OCI-M1 (cell line): Measurements from ENCODE around the gene CGB7.
"Not testable (repeated sequence)": the region's sequence is repeated elsewhere in the genome, so short reads cannot be mapped to it uniquely, and the experiment has no call there.

Source experiments
- DNase-seq: peaks from one replicate; lab custom pipeline; 2025; lab: John Stamatoyannopoulos, UW

The CGB7 gene

DNA sequence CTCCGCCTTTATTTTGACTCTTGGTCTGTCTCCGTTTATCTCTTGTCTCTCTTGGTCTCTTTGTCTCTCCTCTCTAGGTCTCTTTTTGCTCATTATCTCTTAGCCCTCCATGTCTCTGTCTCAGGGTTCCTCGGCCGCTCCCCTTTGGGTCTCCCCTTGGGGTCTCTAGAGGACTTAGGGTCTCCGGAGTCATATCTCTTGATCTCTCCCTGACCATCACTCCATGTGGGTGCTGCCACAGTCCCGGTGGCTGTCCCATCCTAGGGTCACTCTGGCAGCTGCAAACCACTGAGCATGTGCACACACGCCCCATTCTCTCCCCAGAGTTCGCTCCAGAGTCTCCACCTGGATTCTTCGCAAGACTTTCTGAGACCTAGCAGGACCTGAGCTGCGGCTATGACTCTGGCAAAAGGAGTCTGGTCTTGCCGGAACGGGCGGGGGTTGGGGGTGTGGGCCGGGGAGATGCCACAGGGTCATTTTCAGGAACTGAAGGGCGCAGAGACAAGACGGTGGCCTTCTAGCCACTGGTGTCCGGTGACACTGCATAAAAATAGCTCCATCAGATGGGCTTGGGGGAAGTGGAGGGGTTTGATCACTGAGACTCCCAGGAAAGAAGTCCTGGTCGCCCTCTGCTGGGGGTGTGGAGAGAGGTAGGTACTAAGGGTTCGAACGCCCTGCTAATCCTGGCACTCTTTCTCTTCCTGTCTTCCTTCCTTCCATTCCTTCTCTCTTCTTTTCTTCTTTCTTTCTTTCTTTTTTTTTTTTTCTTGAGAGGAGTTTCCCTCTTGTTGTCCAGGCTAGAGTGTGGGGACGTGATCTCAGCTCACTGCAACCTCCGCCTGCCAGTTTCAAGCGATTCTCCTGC lies 16.2 kb upstream of the CGB7 start:
- DNase-seq = peak; percentile 96

DNA sequence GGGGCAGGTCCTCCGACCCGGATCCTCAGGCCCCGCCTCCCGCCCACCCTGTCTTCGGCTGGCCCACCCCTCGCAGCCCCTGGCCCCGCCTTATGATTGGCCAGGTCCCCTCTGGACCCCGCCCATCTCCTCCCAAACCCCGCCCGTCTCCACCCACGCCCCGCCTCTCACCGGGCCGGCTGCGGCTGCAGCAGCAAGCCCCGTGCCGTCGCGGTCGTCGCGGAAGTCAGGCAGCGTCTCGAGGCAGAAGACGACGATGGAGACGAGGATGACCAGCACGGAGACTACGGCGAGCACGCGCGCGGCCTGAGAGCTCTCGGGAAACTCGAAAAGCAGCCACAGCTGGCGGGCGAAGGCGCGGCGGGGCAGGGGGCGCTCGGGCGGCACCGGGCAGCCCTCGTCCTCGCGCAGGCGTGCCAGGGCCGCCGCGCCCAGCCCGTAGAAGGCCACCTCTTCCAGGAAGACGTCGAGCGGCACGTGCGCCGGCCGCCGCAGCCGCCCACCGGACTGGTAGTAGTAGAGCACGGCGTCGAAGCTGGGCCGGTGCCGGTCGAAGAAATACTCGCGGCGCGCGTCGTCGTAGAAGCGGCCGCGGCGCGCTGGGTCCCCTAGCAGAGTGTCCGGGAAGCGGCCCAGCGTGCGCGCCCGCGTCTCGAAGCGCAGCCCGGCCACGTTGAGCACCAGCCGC lies 14.5 kb upstream of the CGB7 start:
- no peak for DNase-seq

DNA sequence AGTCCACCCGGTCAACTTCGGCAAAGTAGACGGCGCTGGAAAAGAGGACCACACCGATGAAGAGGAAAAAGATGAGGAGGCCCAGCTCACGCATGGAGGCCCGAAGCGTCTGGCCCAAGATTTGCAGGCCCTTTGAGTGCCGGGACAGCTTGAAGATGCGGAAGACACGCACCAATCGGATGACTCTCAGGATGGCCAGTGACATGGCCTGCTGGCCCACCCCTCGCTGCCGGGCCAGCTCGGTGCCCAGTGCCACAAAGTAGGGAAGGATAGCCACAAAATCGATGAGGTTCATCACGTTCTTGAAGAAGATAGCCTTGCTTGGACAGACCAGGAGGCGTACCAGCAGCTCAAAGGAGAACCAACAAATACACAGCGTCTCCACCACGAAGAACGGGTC lies 12.9 kb upstream of the CGB7 start:
- no peak for DNase-seq

DNA sequence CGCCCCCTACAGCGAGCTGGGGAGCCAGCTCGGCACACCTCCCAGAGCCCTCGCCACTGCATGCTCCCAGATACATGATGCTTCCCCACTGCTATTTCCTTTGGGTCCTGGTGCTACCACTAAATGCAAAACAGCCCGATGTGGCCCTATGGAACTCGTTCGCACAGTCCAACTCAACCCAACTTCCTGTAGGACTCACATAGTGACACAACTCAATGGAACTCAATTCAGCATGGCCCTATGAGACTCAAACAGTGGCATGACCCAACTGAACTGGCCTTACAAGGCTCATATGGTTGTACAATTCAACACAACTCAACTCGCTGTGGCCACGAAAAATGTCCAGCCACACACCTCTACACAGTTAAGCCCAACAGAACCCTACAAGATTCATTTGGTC lies 11.5 kb upstream of the CGB7 start:
- no peak for DNase-seq

DNA sequence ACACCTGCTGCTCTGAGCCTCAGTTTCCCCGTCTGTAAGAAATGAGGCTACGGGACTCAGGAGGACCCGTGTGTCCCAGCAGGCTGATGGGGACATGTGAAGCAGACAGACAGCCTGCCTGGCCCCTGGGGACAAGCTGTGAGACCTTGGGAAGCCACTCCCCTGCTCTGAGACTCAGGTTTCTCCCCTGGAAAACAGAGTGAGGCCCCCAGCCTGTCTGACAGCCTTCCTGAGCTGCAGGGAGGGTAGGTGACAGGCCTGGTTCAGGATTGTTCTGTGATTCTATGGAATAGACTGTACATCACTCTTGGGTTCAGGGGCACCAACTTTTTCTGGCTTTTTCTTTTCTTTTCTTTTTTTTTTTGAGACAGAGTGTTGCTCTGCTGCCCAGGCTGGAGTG lies 10.0 kb upstream of the CGB7 start:
- no peak for DNase-seq

DNA sequence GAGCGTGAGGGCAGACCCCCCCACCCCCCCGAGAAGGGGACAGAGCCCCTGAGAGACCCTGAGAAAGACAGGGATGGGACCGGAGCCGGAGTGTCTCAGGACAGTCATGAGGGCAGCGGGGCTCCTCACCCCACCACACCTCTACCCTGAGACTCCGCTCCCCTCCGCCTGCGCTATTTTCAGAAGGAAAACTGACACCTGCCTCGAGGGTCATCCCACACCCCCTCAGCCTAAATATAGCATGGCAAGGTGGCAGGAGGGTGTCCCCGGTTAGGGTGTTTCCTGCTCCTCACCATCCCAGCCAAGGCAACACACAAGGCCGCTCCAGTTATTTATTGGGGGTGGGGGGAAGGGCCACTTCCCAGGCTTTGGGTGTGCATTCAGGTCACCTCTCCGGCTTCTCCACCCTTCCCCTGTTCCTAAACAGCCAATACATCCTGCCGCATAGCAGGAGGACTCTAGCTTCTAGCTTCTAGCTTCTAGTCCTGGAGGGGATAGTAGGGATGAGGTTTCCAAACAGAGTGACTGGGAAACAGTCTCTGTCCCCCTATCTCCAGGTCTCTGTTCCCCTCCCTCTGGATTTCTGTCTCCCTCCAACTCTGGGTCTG lies 8.5 kb upstream of the CGB7 start:
- no peak for DNase-seq

DNA sequence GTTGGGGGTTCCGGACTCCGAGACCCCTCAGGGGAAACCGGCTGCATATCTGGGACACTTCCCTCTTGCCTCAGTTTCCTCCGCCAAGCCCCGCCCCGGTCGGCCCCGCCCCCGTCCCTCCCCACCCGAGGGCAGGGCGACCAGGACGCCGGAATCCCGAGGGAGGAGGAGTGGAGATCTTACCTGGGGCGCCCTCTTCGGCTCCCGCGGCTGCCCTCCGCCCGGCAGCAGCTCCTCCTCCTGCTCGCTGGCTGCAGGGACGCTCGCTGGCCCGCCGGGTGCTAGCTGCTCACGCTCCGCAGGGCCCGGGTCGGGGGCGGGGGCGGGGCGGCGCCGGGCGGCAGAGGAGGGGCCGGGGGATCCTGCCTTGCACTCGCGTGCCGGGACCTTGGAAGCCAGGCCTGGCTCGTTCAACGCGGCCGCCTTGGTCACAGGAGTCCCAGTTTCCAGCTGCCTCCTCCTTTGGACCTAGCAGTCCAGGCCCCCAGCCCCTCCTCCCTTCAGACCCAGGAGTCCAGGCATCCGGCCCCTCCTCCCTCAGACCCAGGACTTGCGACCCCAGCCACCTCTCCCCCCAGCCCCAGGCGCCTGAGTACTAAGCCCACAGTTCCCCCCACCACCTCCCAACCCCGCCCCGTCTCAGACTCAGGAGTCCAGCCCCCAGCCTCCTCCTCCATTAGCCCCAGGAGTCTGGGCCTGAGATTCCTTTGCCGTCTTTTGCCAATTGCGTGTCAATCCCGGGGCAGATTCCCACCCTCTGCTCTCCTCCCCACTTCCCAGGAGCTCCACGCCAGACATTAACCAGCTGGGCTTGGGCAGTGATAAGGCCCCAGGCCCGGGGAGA lies 7.4 kb upstream of the CGB7 start, which contains the start of gene NTF4:
NTF4 (minus strand) TSS at position 51 of the 844 bp plus-strand sequence. CDS start 2,821 bp downstream, outside the sequence.
- no peak for DNase-seq

DNA sequence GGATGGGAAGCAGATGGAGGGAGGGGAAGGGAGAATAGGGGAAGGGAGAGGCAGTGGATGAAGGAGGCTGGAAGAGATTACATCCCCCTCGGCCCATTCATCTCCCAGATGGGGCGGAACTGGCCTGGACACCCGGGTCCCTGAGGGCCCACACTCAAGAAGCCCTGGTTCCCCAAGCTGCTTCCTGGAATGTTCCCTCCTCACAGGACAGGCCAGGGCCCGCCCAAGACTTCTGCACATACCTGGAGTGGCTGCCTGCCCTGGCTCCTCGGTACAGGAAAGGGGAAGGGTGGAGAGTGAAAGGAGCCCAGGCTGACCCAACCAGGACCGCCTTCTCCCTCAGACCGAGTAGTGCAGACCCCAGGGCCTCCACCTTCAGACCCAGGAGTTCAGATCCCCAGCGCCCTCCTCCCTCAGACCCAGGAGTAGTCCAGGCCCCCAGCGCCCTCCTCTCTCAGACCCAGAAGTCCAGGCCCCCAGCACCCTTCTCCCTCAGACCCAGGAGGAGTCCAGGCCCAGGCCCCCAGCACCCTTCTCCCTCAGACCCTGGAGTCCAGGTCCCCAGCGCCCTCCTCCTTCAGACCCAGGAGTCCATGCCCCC lies 6.6 kb upstream of the CGB7 start:
- no peak for DNase-seq

DNA sequence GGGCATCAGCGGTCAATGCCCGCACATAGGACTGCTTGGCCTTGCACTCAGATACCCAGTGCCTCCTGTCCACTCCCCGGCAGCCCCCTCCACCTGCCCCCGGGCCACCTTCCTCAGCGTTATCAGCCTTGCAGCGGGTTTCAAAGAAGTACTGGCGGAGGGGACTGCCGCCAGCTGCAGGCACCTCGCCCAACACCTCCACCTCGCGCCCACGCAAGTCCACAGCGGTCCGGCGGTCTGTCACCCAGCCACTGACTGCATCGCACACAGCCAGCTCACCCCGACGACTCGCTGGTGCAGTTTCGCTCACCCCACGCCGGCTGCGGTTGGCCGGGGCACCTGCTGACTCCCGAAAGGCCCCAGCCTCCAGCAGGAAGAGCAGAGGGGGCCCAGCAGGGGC lies 3.9 kb upstream of the CGB7 start:
- DNase-seq = no peak

DNA sequence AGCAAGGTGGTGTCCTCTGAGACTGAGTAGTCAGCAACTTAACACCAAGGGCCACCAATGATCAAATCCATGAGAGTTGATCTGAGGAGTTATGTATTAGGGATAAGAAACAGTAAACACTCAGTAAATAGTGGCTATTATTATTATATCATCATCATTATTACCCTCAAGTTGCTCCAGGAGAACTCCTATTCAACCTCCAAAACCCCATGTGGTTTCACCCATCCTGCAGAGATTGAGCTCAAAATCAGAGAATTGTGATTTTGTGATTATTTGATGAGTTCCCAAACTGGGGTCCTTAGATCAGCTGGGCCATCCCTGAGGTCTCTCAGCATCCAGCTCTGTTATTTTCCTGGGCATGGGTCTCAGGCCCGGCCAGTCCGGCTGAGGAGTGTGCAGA lies 3.5 kb upstream of the CGB7 start:
- DNase-seq = no peak

DNA sequence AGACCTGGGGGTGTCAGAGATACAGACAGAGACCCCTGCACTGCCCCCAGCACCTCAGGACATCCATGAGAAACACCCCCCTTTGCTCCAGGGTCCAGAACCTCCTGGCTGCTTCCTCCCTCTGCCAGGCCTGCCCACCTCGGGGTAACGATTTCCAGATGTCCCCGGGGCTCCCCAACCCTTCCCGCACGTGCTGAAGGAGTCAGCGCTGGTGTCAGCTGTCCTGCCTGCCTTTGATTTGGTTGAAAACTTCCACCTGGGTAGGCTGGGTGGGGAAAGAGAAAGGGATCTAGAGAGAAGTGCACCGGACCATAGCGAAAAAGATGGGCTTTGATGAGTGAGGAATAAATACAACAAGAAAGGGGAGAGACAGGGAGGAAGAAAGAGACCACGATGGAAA lies 1.5 kb upstream of the CGB7 start:
- no peak for DNase-seq

DNA sequence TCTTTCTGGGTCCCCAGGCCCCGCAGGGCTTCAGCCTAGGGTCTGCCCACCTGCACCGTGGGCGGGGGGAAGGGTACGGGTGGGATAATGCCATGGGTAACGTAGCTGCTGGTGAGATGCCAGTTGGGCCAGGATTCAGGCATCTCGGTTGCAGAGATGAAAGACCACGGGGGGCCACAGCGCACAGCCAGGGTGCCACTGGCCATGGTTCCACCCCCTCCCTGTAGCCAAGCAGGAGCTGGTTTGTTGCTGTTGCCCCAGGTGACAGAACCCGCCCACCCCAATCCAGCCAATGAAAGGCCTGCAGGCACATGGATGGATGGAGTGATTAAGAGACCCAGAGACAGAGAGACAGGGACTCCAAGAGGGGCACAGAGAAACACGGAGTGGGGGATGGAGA lies 1.0 kb upstream of the CGB7 start:
- DNase-seq = no peak

DNA sequence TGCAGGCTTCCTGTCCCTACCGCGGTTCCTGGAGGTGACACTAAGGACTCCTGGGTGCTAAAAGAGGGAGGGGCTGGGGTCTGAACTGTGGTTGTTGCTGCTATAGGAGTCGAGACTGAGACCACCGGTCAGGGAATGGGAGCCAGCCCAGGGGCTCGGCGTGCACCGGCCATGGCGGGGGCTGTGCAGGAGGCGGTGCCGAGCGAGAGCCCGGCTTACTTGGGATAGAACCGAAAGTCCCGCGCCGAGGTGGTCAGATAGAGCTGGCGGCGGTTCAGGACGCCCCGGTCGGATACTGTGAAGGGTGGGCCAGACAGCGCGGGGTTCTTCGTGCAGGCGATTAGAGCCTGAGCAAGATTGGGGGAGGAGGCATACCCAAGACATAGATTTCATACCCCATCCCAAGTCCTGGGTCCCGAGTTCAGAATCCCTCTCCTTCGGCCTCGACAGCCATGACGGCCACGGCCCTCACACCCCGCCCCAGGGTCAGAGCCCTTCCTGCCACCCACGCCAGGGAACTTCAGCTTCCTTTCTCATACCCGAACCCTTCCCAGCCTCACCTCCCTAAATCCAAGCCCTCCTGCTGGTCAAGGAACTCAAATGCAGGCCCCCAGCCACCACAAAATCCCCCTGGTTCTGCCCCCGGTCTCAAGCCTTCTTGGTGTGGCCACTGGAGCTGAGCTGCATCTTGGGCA lies 500 bp downstream of the CGB7 start:
- DNase-seq = not testable (repeated sequence)

DNA sequence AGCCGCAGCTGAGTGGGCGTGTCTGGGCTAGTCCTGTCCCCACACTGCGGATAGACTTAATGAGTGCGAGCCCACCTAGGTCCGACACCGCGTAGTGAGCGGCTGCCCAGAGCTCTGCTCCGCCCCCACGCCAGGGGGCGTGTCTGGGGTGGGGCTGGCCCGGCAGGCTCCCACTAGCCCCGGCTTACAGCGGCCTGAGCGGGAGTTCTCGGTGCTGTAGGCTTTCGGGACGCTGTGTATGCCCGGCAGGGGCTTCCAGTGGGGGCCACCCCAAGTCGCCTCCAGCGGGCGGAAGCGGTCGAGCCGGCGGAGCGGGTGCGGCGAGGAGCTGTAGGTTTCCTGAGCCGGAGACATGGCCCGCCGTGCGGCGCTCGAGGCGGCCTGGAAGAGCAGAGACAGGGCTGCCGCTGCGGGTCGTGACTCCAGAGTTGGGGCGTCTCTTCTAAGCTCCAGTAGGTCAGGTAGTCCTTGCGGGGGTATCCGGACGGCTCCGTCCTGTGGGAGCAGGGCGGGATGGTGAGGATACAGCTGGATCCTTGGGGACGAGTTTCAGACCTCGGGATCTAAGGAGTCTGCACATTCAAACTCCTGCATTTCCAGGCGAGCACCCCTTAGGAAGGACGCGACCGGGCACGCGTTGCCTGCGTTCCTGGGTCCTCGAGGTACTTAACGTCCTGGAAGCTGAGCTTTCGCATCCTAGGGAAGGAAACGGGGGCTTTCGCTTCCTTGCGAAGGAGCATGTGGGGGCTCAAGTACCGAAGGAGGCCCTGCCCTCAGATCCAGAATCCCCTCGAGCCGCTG lies 1.2 kb downstream of the CGB7 start:
- peak; percentile 70 for DNase-seq

DNA sequence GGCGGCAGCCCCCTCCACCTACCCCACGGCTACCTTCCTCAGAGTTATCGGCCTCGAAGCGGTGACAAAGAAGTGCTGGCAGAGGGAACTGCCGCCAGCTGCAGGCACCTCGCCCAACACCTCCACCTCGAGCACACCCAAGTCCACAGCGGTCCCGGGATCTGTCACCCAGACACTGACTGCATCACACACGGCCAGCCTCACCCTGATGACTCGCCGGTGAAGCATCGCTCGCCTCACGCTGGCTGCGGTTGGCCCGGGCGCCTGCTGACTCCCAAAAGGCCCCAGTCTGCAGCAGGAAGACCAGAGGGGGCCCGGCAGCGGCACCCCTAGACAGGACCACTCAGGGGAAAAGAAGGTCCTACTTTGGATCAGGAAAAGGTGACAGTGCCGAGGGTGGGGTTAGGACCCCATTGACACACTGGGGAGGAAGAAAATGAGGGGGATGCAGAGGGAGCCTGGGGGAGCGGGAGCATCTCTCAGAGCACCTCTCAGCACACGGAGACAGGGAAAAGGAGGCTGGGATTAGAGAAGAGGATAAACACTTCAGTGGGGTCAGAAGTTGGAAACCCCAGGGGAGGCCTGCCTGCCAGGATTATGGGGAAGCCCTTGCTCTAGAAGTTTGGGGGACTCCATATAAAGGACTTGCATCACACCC lies 7.0 kb downstream of the CGB7 start:
- DNase-seq = not testable (repeated sequence)

DNA sequence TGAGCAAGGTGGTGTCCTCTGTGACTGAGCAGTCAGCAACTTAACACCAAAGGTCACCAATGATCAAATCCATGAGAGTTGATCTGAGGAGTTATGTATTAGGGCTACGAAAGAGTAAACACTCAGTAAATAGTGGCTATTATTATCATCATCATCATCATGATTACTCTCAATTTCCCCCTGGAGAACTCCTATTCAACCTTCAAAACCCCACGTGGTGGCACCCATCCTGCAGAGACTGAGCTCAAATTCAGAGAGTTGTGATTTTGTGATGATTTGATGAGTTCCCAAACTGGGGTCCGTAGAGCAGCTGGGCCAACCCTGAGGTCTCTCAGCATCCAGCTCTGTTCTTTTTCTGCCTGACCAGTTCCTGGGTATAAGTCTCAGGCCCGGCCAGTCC lies 7.7 kb downstream of the CGB7 start:
- DNase-seq = not testable (repeated sequence)

DNA sequence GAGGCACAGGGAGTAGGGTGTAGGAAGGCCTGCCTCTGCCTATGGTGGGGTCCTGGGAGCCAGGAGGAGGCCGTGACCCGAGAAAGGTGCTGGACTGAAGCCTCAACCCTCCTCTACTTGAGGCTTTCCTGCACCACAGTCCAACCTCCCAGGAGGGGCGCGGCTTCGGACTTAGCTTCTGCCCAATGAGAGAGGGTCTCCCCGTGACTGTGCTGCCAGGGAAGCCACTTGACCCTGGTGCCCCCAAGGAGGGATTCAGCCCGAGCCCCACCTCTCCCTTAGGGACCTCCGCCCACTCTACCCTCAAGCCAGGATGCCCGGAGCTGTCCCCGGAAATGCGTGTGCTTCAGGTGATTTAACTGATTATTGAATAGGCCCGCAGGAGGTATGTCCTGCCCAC lies 8.5 kb downstream of the CGB7 start, which contains the start of gene CGB8:
CGB8 (minus strand) TSS at position 101 of the 400 bp plus-strand sequence. CDS start 372 bp downstream, outside the sequence.
- not testable (repeated sequence) for DNase-seq

DNA sequence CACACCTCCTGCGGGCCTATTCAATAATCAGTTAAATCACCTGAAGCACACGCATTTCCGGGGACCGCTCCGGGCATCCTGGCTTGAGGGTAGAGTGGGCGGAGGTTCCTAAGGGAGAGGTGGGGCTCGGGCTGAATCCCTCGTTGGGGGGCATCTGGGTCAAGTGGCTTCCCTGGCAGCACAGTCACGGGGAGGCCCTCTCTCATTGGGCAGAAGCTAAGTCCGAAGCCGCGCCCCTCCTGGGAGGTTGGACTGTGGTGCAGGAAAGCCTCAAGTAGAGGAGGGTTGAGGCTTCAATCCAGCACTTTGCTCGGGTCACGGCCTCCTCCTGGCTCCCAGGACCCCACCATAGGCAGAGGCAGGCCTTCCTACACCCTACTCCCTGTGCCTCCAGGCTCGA lies 14.0 kb downstream of the CGB7 start, which contains the start of gene CGB5:
CGB5 (plus strand) TSS at position 301 of the 400 bp plus-strand sequence. CDS start 362 bp downstream, outside the sequence.
- not testable (repeated sequence) for DNase-seq

DNA sequence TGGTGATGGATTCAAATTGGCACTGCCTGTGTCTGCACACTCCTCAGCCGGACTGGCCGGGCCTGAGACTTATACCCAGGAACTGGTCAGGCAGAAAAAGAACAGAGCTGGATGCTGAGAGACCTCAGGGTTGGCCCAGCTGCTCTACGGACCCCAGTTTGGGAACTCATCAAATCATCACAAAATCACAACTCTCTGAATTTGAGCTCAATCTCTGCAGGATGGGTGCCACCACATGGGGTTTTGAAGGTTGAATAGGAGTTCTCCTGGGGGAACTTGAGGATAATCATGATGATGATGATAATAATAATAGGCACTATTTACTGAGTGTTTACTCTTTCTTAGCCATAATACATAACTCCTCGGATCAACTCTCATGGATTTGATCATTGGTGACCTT lies 14.9 kb downstream of the CGB7 start:
- DNase-seq = not testable (repeated sequence)
